ACC112 (cell line): Measurements from ENCODE around the gene KCNC2.

Experiments used
- H2AFZ ChIP-seq: fragments of 200-600 bp; sonication (generic); one replicate; pipeline ENCODE4 v1.6.0; 2017; ENCODE audit warnings: antibody characterized with exemption, low read length; ENCODE audit not compliant: unreplicated experiment
- H3K27ac ChIP-seq: fragments of 200-600 bp; sonication (generic); 2 replicates; pipeline ENCODE4 v1.5.1; 2014; ENCODE audit warnings: low read depth, mild to moderate bottlenecking, antibody characterized with exemption, low read length, moderate library complexity
- H3K27me3 ChIP-seq: fragments of 200-600 bp; sonication (generic); 2 replicates; pipeline ENCODE4 v1.6.1; 2014; ENCODE audit warnings: mild to moderate bottlenecking, antibody characterized with exemption, low read length, moderate library complexity, mixed read lengths; ENCODE audit not compliant: insufficient read depth
- H3K36me3 ChIP-seq: fragments of 200-600 bp; sonication (generic); 2 replicates; pipeline ENCODE4 v1.6.1; 2016; ENCODE audit warnings: mild to moderate bottlenecking, antibody characterized with exemption, low read length, moderate library complexity, mixed read lengths; ENCODE audit not compliant: insufficient read depth
- H3K4me1 ChIP-seq: fragments of 200-600 bp; sonication (generic); one replicate; pipeline ENCODE4 v1.6.1; 2016; ENCODE audit warnings: low read length, mixed read lengths; ENCODE audit not compliant: insufficient read depth, unreplicated experiment, control insufficient read depth
- H3K4me3 ChIP-seq: fragments of 200-600 bp; sonication (generic); 2 replicates; pipeline ENCODE4 v1.5.1; 2014; ENCODE audit warnings: mild to moderate bottlenecking, low read depth, low read length
- H3K79me2 ChIP-seq: fragments of 200-600 bp; sonication (generic); one replicate; pipeline ENCODE4 v1.6.0; 2016; ENCODE audit warnings: low read length; ENCODE audit not compliant: control insufficient read depth, unreplicated experiment, insufficient read depth

Gene KCNC2

GRCh38 chr12:75121036-75121705 is 88.5 kb downstream of the KCNC2 start:
- H3K36me3 ChIP-seq, result no peaks in the 10 kb centered on the region
- H3K4me1 ChIP-seq, result no peaks in the 10 kb centered on the region
- no peak overlapping the region for H3K4me3 ChIP-seq
- H3K79me2 ChIP-seq, result no peaks in the 10 kb centered on the region
- no peak overlapping the region for H3K27ac ChIP-seq
- peaks cover 36% of the 10 kb centered on the region for H3K27me3 ChIP-seq
- H2AFZ ChIP-seq, result no peak overlapping the region

DNA sequence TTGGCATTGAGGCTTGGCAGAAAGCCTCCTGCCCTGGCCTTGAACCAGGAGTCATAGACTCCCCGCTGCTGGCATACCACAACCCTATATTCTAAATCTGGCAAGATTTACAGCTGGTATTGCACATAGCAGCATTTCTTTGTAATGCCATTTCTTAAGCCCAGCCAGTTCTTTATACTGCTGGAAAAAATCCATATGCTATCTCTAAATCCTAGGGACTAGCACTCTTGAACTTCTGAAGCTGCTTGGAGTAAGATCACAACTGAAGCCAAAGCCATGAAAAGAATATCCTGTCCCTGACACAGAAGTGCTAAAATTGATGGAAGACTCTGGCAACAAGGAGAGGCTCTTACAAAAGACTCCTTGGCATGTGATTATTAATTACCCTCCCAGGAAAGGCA is 89.3 kb downstream of the KCNC2 start:
- Histone ChIP-seq H3K79me2 (no peaks in the 10 kb centered on the region), H3K36me3 (no peaks in the 10 kb centered on the region), H3K27ac (no peak overlapping the region), H3K4me3 (no peak overlapping the region), H3K4me1 (no peaks in the 10 kb centered on the region), H2AFZ (no peak overlapping the region), H3K27me3 (peaks cover 33% of the 10 kb centered on the region)

- H3K79me2 ChIP-seq, result no peaks in the 10 kb centered on the region
- no peak overlapping the region for H3K4me3 ChIP-seq
- H3K27me3 ChIP-seq, result peaks cover 11% of the 10 kb centered on the region; the same call in 1 of the 2 replicates
- no peak overlapping the region for H2AFZ ChIP-seq
- H3K36me3 ChIP-seq, result no peaks in the 10 kb centered on the region
- no peaks in the 10 kb centered on the region for H3K4me1 ChIP-seq
- no peak overlapping the region for H3K27ac ChIP-seq
Observed at GRCh38 chr12:75116646-75117198, 92.9 kb downstream of the KCNC2 start.

GRCh38 chr12:75115748-75116147 is 93.9 kb downstream of the KCNC2 start:
- no peak overlapping the region for H3K27ac ChIP-seq
- no peaks in the 10 kb centered on the region for H3K79me2 ChIP-seq
- H2AFZ ChIP-seq, result no peak overlapping the region
- no peaks in the 10 kb centered on the region for H3K4me1 ChIP-seq
- no peaks in the 10 kb centered on the region for H3K36me3 ChIP-seq
- H3K27me3 ChIP-seq, result peaks cover 4% of the 10 kb centered on the region; the same call in 1 of the 2 replicates
- no peak overlapping the region for H3K4me3 ChIP-seq

DNA sequence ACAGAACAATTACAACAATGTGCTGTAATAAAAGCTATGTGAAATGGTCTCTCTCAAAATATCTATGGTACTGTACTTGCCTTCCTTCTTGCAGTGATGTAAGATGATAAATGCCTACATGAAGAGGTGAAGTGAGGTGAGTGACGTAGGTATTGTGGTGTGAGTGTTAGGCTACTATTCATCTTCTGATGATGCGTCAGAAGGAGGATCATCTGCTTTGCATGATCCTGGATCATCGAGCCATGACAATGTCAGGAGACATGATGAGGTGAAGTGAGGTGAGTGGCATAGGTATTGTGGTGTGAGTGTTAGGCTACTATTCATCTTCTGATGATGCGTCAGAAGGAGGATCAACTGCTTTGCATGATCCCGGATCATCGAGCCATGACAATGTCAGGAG is 105.8 kb downstream of the KCNC2 start:
- Histone ChIP-seq H3K27me3 (no peaks in the 10 kb centered on the region), H3K79me2 (no peaks in the 10 kb centered on the region), H3K36me3 (no peaks in the 10 kb centered on the region), H3K4me1 (no peaks in the 10 kb centered on the region), H3K27ac (no peak overlapping the region), H2AFZ (no peak overlapping the region), H3K4me3 (no peak overlapping the region)

- H2AFZ ChIP-seq, result no peak overlapping the region
- no peaks in the 10 kb centered on the region for H3K4me1 ChIP-seq
- no peaks in the 10 kb centered on the region for H3K36me3 ChIP-seq
- H3K79me2 ChIP-seq, result no peaks in the 10 kb centered on the region
- no peaks in the 10 kb centered on the region for H3K27me3 ChIP-seq
- H3K4me3 ChIP-seq, result no peak overlapping the region
- no peak overlapping the region for H3K27ac ChIP-seq
Observed at GRCh38 chr12:75101781-75102180, 107.9 kb downstream of the KCNC2 start.

GRCh38 chr12:75099210-75099609 is 110.4 kb downstream of the KCNC2 start:
- Histone ChIP-seq H3K4me3 (no peak overlapping the region), H3K4me1 (no peaks in the 10 kb centered on the region), H3K79me2 (no peaks in the 10 kb centered on the region), H3K27me3 (no peaks in the 10 kb centered on the region), H3K27ac (no peak overlapping the region), H2AFZ (no peak overlapping the region), H3K36me3 (no peaks in the 10 kb centered on the region)

DNA sequence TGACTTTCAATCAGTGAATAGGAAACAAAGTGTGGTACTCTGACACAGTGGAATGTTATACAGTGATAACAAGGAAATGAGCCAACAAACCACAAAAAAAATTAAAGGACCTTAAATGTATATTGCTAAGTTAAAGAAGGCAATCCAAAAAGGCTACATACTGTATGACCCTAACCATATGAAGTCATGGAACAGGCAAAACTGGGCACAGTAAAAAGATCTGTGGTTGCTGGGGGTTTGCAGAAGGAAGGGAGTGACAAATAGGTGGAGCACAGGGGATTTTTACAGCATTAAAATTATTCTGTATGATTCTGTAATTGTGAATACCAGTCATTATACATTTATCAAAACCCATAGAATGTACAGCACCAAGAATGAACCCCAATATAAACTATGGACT is 112.6 kb downstream of the KCNC2 start:
- Histone ChIP-seq H3K36me3 (no peaks in the 10 kb centered on the region), H2AFZ (no peak overlapping the region), H3K4me3 (no peak overlapping the region), H3K27me3 (no peaks in the 10 kb centered on the region), H3K4me1 (no peaks in the 10 kb centered on the region), H3K27ac (no peak overlapping the region), H3K79me2 (no peaks in the 10 kb centered on the region)

DNA sequence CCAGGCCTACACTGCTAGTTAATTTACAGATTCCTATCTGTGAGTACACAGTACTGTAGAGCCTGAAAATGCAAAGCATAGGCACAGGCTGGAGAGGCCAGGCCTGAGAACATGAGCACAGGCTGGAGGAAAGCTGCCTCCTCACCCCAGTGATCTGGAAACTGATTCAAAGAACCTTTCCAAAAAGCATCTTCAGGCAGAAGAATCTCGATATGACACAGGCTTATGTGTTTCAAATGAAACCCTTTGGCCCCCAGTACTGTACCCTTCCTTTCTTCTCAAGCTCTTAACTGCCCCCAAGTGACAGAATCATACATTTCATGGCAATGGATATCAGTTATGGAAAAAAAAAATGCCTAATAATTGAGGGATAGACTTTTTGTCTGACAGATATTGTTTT is 122.0 kb downstream of the KCNC2 start:
- H3K79me2 ChIP-seq, result no peaks in the 10 kb centered on the region
- no peak overlapping the region for H2AFZ ChIP-seq

DNA sequence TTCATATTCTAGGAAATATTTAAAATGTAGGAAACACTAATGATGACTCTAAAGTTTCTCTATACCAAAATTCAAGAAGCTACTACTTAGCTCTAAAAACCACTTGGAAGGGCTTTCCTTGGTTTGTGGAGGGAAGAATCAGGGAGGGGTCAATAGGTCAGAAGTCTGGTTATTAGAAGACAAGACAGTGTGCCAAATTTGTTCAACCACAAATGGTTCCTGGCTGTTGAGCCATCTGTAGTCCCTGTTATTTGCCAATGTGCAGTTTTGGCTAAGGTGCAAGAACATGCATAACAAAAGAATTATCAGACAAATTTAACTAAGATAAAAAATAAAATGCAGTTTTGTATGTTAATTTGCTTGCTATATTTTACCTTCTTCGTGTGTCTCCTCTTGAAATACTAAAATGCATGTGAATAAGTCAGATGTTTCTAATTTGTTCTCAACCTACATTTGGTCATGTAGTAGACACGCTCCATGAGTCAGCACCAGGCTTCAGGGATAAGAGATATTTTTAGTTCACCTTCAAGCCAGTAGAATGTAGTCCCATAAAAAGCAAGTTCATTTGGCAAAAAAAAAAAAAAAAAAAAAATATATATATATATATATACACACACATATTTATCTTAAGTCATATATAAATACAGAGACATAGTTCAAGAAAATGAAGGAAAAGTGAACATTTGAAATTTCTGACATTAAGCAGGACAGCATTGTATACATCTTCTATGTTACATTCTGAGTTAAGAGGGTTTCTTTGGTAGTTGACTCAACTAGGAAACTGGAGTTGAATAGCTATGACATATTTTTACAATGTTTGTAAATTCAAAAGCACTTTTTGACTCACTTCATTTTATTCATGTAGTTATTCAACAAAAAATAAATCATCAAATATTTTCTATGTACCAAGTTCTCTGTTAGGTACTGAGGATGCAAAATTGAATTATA is 123.3 kb downstream of the KCNC2 start:
- H3K4me3 ChIP-seq, result no peak overlapping the region
- no peaks in the 10 kb centered on the region; the same call in 1 of the 2 replicates for H3K27me3 ChIP-seq
- no peak overlapping the region for H3K27ac ChIP-seq
- no peak overlapping the region for H2AFZ ChIP-seq
- no peaks in the 10 kb centered on the region for H3K36me3 ChIP-seq
- no peaks in the 10 kb centered on the region for H3K79me2 ChIP-seq
- no peaks in the 10 kb centered on the region for H3K4me1 ChIP-seq

More for the DNA sequence above, 122.0 kb downstream of the KCNC2 start:
- Histone ChIP-seq H3K27me3 (no peaks in the 10 kb centered on the region), H3K4me3 (no peak overlapping the region), H3K27ac (no peak overlapping the region), H3K4me1 (no peaks in the 10 kb centered on the region), H3K36me3 (no peaks in the 10 kb centered on the region)
